Activated CD4-positive, alpha-beta T cell treated with anti-CD3 and anti-CD28 coated beads, Interleukin-2, Interleukin-6, amounts not matched to agents 100 ng/mL and 50 ng/mL, durations not matched to agents 16 hours and 8 hours (primary cell): ENCODE results near the gene PPIL6.

Source experiments
- DNase-seq: peaks from one replicate; pipeline ENCODE4 v3.0.0-alpha.2; 2020

Gene PPIL6

DNA sequence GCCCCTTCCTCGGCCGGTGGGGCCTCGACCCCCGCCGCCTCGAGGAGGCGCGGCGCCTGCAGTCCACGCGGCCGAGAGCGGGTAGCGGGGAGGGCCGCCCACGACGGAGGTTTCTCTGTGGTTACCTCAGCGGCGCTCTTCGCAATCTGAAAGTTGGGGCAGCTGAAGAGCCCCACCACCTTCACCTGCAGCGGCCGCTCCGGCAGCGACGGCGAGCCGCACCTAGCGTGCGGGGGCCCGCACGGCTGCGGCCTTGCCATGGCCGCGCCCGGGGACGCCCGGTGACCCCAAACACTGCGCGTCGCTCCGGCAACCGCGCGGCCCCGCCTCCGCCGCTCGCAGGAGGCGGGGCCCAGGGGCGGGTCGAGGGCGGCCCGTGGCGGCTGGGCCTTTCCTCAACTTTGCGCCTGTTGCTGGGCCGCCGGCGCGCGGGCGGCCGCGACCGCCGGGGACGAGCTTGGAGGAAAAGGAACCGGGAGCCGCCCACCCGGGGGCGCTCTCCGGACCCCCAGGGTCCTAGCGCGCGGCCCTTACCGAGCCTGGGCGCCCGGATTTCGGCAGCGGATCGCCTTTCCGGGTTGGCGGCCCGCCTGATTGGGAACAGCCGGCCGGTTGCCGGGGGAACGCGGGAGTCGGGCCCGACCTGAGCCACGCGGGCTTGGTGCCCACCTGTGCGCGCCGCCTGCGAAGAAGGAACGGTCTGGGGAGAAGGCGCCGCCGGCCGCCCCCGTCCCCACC is at the start of gene PPIL6, which contains the start of gene SMPD2:
TSS of gene PPIL6 (minus strand) at position 298 of the 738 bp plus-strand sequence. CDS start at position 260, 38 bp downstream.
TSS of gene SMPD2 (plus strand) at position 394 of the 738 bp plus-strand sequence. CDS start 398 bp downstream, outside the sequence.
- DNase-seq, result peak; percentile 86

DNA sequence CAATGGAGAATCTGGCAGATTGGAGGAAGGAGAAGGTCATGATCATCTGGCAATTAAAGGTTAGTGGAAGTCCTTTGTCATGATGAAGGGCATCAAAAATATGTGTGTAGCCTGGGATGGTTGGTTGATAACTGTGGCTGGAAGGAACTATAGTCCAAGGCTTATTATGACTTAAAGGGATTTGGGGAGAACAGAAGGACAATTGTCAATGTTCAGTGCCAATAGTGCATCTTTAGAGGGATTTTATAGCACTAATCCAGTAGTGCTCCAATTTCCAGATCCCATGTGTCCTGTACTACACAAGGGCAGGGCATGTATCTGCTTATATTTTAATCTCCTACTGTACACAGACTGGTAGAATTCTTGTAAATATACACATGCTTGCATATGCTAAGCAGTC is 47.6 kb upstream of the PPIL6 start:
- no peak for DNase-seq

DNA sequence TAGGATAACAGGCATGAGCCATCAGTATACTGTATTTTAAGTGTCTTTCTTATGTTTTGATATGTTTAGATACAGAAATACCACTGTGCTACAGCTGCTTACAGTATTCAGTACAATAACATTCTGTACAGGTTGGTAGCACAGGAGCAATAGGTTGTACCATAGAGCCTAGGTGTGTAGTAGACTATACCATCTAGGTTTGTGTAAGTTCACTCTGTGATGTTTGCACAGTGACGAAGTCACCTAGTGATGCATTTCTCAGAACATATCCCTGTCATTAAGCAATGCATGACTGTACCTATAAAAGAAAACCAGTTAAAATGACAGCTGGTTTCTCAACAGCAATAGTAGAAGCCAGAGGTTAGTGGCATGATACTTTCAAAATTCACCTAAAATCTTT is 45.6 kb upstream of the PPIL6 start:
- no peak for DNase-seq

GRCh38 chr6:109485266-109485935 is 45.0 kb upstream of the PPIL6 start:
- no peak for DNase-seq

DNA sequence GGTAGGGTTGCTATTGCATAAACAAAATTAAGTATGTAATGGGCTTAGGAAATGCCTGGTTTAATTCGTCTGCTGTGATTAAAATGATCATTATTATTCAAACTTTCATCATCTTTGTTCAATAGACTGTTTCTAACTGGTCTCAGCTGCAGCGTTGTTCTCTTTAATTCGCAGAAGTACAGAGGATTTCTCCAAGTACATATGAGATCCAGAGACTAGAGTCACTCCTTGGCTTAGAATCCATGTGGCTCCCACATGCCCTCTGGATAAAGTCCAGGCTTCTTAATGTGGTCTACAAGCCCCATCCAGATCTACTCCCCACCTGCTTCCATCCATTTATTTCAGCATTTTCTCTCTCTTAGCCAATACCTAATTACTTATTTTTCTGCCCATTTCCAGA is 43.7 kb upstream of the PPIL6 start:
- no peak for DNase-seq

DNA sequence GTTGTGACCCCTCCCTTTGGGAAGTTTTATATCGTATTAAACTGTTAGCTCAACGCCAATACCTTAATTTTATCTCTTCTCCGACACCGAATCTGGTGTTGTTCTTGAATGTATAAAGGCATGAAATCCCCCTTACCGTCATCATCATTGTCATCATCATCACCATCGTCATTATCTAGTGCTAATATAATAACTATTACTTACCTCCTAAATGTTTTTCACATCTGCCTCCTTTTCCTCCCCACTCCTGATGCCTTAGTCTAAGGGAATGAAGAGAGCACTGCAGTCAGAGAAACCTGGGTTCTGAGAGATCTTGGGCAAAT is 43.3 kb upstream of the PPIL6 start:
- no peak for DNase-seq

DNA sequence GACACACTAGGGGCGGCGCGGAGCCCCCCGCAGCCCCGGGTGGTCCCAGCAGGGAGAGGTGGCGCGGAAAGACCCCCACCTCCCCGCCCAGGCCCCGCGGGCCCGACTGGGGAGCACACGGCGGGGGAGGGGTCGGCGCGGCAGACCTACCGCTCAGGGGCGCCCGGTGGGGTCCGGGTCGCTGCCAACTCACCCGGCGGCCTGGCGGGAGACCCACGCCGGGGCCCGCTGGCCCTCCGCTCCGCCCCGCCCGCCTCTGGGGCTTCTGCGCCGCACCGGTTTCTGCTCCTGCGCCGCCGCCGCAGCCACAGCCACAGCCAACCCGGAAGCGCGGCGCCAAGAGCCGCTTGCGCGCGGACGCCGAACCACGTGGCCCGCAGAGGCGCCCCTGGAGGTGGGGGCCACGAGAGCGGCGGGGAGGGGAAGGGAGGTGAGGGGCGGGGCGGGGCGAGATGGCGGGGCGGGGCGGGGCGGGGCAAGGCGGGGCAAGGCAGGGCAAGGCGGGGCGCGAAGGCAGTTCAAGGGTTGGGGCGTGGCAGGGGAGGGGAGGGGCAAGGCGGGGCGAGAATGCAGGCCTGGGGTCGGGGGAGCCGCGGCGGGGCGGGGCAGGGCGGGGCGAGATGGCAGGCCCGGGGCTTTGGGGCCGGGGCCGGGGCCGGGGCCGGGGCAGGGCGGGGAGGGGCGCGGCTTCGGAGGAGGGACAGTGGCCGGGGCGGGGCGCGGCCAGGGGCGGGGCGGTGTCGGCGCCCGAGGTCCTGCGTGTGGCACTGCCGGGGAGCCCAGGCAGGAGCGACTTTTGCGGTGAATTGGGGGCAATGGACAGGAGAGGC is 42.7 kb upstream of the PPIL6 start, which contains the start of gene ZBTB24:
TSS of gene ZBTB24 (minus strand) at position 315 of the 830 bp plus-strand sequence. CDS start 1,193 bp downstream, outside the sequence.
- DNase-seq, result peak; percentile 95

- DNase-seq, result no peak
These were observed 40.6 kb upstream of the PPIL6 start for GRCh38 chr6:109480993-109481480.

DNA sequence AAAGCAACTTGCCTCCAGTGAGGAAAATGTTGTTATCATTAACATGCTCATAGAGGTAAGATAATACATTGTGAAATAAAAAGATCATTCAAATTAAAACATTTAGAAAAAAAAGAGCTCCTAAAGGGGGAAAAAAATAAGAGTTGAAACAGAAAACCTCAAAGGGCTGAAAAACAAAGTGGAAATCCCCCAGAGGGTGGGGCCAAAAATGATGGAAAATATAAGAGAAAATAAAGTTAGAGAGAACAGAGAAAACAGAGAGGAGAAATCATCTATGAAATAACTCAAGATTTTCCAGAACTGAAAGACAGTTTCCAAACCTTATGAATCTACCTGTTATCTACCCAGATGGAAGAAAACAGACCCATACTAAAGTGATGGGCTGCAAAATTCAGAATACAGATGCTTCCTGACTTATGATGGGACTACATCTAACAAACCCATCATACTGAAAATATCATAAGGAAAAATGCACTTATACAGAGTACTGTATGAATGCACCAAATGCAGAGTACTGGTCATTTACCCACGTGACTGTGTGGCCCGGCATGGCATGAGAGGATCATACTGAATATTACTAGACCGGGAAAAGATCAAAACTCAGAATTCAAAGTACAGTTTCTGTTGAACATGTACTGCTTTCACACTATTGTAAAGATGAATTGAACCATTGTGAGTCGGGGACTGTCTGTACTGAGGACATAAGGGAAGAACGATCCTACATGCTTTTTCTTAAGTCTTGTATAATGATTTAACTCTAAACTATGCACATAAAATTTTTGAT is 38.6 kb upstream of the PPIL6 start:
- no peak for DNase-seq

DNA sequence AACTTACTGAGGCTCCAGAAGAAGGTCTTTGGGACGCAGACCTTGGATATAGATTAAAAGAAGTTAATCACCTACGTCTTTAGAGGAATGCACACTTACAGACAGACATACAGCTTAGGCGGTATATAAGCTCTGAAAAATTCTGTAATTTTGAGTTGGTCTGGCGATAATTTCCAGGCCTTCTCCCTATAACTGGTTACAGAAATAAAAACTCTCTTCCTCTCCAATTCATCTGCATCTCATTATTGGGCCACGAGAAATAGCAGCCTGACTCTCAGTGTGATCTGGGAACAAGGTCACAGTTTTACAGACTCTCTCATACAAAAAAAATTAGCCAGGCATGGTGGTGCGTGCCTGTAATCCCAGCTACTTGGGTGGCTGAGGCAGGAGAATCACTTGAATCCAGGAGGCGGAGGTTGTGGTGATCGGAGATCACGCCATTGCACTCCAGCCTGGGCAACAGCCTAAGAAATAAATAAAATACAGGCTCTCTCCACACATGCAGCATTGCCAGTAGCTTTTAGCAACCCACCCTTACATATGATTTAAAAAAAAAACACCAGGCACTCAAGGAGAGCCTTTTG is 37.9 kb upstream of the PPIL6 start:
- DNase-seq, result no peak

DNA sequence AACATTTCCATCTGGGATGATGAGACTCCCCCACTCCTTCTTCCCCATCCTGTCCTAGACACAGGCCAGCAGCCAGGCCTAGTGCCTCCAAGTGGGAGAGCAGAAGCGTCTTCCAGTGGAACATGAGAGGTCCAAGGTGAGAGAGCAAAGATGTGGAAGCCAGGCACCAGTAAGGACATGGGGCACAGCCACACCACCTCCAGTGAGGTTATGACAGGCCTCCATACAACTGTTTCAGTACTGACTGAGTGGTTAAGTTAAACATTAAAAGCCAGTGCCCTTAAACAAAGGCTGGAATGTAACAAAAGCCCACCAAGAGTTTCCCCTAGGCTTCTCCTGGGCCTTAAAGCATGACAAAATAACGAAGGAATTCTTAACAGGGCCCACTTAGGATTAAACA is 37.3 kb upstream of the PPIL6 start:
- DNase-seq, result no peak

DNA sequence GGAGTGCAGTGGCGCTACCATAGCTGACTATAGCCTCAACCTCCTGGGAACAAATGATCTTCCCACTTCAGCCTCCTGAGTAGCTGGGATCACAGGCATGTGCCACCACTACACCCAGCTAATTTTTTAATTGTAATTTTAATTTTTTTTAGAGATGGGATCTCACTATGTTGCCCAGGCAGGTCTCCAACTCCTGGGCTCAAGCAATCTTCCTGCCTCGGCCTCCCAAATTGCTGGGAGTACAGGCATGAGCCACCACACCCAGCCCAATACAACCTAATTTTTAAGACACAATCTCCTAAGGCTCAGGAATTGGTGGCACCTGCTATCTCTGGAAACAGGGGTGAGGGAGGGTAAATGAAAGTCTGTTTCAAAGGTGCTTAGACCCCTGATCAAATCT is 36.8 kb upstream of the PPIL6 start:
- no peak for DNase-seq

GRCh38 chr6:109475625-109476024 is 35.2 kb upstream of the PPIL6 start:
- DNase-seq, result no peak

GRCh38 chr6:109474995-109475394 is 34.6 kb upstream of the PPIL6 start:
- no peak for DNase-seq

GRCh38 chr6:109473120-109473519 is 32.7 kb upstream of the PPIL6 start:
- DNase-seq, result no peak

GRCh38 chr6:109472132-109472995 is 31.9 kb upstream of the PPIL6 start:
- DNase-seq, result no peak

DNA sequence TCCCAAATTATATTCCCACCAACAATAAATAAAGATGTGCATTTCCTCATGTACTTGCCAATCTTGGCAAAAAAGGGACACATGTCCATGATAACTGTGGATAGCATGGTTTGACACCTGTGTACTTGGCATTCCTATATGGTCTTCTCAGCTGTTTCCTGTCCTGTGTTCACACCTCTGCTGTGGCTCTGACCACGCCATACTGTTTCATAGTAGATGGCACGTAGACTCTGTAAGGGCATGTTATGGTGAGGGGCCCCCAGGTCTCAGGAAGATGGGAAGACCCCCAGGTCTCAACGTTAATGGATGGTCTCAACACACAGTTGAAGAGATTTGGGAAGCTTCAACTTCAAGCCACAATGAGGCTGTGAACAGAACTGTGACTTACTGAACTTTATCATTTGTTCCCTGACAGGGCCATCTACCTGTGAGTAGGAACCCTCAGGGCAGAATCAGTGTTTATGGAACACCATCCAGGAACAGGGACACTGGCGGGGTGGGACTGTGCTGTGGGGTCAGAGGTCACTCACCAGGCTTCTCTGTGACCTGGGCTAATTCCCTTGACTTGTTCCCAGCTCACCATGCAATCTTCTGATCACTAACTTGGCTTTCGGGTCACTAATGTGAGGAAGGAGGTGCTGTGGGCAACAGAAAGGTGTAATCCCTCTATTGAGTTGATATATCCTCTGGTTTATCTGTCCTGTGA is 30.8 kb upstream of the PPIL6 start:
- DNase-seq, result no peak

- no peak for DNase-seq
These were observed 29.3 kb upstream of the PPIL6 start for GRCh38 chr6:109469591-109470189.

DNA sequence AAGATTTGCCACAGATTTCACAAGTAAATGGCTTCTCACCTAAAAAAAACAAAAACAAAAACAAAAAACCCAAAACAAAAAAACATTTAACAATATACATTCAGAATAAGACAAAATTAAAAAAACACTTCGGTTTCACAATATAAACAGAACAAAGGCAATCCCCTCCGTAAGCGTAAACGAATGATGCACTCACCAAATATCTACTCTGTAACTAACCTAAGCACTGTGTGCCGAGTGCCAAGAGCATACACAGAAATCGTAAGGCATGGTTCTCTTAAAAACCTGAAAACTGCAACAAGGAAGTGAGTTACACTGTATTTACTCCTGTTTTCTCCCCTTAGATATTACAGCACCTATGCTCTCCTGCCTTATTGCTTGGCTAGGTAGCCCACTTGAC is 27.3 kb upstream of the PPIL6 start:
- no peak for DNase-seq
